Measurements from ENCODE around the gene DSCAML1. TPM values are rescaled to one million over a fixed set of nuclear protein-coding genes. Genes with fewer than 3 reads are reported as not detected.

The DSCAML1 gene
- total RNA-seq, 2 donors from 2014 or later: 0.67 to 1.3 TPM

GRCh38 chr11:117697319-117697718, 99.7 kb downstream of the DSCAML1 start:
- Histone ChIP-seq H3K4me3 (no peak overlapping the region), H3K36me3 (no peaks in the 10 kb centered on the region), H3K9me3 (no peaks in the 10 kb centered on the region), H3K27me3 (no peaks in the 10 kb centered on the region), H3K27ac (no peak overlapping the region), H3K4me1 (no peaks in the 10 kb centered on the region)
- no peak for DNase-seq (ENCODE audit: low spot score)
- TF ChIP-seq, protein P1, sequence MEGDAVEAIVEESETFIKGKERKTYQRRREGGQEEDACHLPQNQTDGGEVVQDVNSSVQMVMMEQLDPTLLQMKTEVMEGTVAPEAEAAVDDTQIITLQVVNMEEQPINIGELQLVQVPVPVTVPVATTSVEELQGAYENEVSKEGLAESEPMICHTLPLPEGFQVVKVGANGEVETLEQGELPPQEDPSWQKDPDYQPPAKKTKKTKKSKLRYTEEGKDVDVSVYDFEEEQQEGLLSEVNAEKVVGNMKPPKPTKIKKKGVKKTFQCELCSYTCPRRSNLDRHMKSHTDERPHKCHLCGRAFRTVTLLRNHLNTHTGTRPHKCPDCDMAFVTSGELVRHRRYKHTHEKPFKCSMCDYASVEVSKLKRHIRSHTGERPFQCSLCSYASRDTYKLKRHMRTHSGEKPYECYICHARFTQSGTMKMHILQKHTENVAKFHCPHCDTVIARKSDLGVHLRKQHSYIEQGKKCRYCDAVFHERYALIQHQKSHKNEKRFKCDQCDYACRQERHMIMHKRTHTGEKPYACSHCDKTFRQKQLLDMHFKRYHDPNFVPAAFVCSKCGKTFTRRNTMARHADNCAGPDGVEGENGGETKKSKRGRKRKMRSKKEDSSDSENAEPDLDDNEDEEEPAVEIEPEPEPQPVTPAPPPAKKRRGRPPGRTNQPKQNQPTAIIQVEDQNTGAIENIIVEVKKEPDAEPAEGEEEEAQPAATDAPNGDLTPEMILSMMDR (IDR thresholded peaks at IDR 0.05): no peak

- Histone ChIP-seq H3K9me3 (no peaks in the 10 kb centered on the region), H3K27me3 (no peaks in the 10 kb centered on the region), H3K27ac (no peak overlapping the region), H3K36me3 (no peaks in the 10 kb centered on the region), H3K4me1 (peaks cover 0 to 7% of the 10 kb centered on the region in 2 donors), H3K4me3 (no peak overlapping the region)
- TF ChIP-seq, protein P1 (IDR thresholded peaks at IDR 0.05): no peak
- no peak for DNase-seq (ENCODE audit: low spot score)
Measured at GRCh38 chr11:117696540-117696939, 100.5 kb downstream of the DSCAML1 start.

- Histone ChIP-seq H3K9me3 (no peaks in the 10 kb centered on the region), H3K36me3 (no peaks in the 10 kb centered on the region), H3K27me3 (no peaks in the 10 kb centered on the region), H3K4me3 (no peak overlapping the region), H3K4me1 (peaks cover 0 to 25% of the 10 kb centered on the region in 2 donors), H3K27ac (no peak overlapping the region)
- TF ChIP-seq, protein P1 (IDR thresholded peaks at IDR 0.05): no peak
- no peak for DNase-seq (ENCODE audit: low spot score)
Measured at GRCh38 chr11:117693344-117693743, 103.7 kb downstream of the DSCAML1 start.

DNA sequence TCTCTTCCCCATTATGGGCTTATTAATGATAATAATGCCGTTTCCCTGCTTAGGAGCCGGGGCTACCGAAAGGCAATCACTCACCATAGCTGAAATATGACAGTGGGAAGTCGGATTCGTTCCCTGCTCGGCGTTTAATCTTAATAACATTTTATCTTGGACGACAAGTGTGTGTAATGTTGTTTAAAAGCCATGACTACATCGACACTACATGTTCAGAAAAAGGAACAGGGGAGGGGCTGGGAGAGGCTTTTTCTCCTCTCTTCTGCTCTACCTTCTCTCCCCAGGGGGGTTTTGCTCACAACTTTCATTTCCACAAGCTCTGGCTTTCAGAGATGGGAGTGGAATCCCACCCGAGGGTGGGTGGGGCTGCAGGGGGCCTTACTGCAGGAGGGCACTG, 105.5 kb downstream of the DSCAML1 start:
- peaks cover 0 to 25% of the 10 kb centered on the region in 2 donors for H3K4me1 ChIP-seq
- H3K27me3 ChIP-seq: no peaks in the 10 kb centered on the region
- H3K9me3 ChIP-seq: no peaks in the 10 kb centered on the region
- DNase-seq (ENCODE audit: low spot score): no peak
- H3K36me3 ChIP-seq: no peaks in the 10 kb centered on the region
- TF ChIP-seq, protein P1 (IDR thresholded peaks at IDR 0.05): no peak
- no peak overlapping the region for H3K4me3 ChIP-seq
- H3K27ac ChIP-seq: no peak overlapping the region

- no peak for DNase-seq (ENCODE audit: low spot score)
- no peaks in the 10 kb centered on the region for H3K27me3 ChIP-seq
- no peak overlapping the region for H3K27ac ChIP-seq
- no peak overlapping the region for H3K4me3 ChIP-seq
- H3K36me3 ChIP-seq: no peaks in the 10 kb centered on the region
- H3K9me3 ChIP-seq: no peaks in the 10 kb centered on the region
- TF ChIP-seq, protein P1 (IDR thresholded peaks at IDR 0.05): no peak
- peaks cover 0 to 25% of the 10 kb centered on the region in 2 donors for H3K4me1 ChIP-seq
Measured at GRCh38 chr11:117691218-117691514, 105.8 kb downstream of the DSCAML1 start.

DNA sequence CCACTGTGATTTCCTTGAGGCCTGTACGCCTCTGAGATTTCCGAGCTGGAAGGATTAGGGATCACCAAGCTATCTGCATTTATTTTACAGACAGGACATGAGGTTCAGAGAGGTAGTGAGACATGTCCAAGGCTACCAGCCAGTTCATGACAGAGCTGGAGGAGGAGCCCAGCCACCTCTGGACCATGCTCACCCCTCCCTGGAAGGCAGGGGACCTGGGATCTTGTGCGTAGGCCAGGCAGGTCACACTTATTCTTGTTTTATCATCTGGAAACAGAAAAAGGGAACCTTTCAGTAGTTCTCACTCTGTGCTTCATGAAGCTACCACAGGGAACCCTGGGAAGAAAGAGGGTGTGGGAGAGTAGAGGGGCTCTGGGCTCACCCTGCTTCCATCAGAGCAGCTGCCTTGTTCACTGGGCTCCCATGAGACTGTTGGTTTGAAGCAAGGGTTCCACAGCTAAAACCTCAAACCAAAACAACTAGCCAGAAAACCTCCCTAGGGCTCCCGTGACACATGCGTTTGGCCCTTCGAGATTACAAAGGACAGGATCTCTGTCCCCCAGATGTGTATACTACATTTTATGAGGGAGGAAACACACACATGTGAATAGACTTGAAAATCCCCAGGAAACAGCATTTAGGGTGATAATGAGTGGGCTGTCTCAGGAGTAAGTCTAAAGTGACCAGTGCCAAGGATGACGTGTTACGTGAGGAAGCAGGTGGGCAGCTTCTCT, 106.4 kb downstream of the DSCAML1 start:
- DNase-seq (ENCODE audit: low spot score): no peak
- Histone ChIP-seq H3K27me3 (no peaks in the 10 kb centered on the region), H3K4me3 (no peak overlapping the region), H3K9me3 (no peaks in the 10 kb centered on the region), H3K36me3 (no peaks in the 10 kb centered on the region), H3K4me1 (peaks cover 0 to 25% of the 10 kb centered on the region in 2 donors), H3K27ac (no peak overlapping the region)
- TF ChIP-seq, protein P1 (IDR thresholded peaks at IDR 0.05): no peak

Data from right atrium auricular region (tissue), 2 donors.